Measurements from ENCODE around the gene NFKBIZ. TPM values are rescaled to one million over a fixed set of nuclear protein-coding genes. Genes with fewer than 3 reads are reported as not detected.

Gene NFKBIZ
- total RNA-seq, 4 donors from 2014 or later, result 49.8 to 103 (median 95.4) TPM

- TF ChIP-seq POLR2AphosphoS5 (IDR thresholded peaks at IDR 0.05) (no peak), POLR2A (IDR thresholded peaks at IDR 0.05; ENCODE audit: low read depth) (no peak), EP300 (IDR thresholded peaks at IDR 0.05) (no peak), CTCF (IDR thresholded peaks at IDR 0.05) (no peak)
- no peak for DNase-seq (ENCODE audit: extremely low spot score)
- 100% methylated on average over 5 of the region's 5 CpGs for WGBS
- Histone ChIP-seq H3K27ac (replicated peaks in 1 of 4) (no peak overlapping the region), H3K27me3 (no peaks in the 10 kb centered on the region), H3K36me3 (peaks cover 10 to 19% (median 16%) of the 10 kb centered on the region in 4 donors), H3K4me3 (no peak overlapping the region), H3K4me1 (peaks cover 15 to 22% (median 16%) of the 10 kb centered on the region in 4 donors), H3K9me3 (no peaks in the 10 kb centered on the region)
- intact Hi-C loops (cut with DNase I), result no loop called here
Measured at GRCh38 chr3:101823525-101823924, 25.8 kb upstream of the NFKBIZ start.

GRCh38 chr3:101824702-101825101 is 24.6 kb upstream of the NFKBIZ start:
- H3K27ac ChIP-seq (replicated peaks in 1 of 4), result peak overlapping the region in 3 of 4 donors; percentile 15 to 87 (median 31)
- no peak overlapping the region for H3K4me3 ChIP-seq
- no peaks in the 10 kb centered on the region for H3K27me3 ChIP-seq
- intact Hi-C loops (cut with DNase I), result no loop called here
- H3K4me1 ChIP-seq, result peaks cover 26 to 34% (median 28%) of the 10 kb centered on the region in 4 donors
- no peak for DNase-seq (ENCODE audit: extremely low spot score)
- peaks cover 10 to 19% (median 13%) of the 10 kb centered on the region in 4 donors for H3K36me3 ChIP-seq
- H3K9me3 ChIP-seq, result no peaks in the 10 kb centered on the region
- no peak for TF ChIP-seq CTCF (IDR thresholded peaks at IDR 0.05)
- TF ChIP-seq POLR2A (IDR thresholded peaks at IDR 0.05; ENCODE audit: low read depth), result no peak
- no peak for TF ChIP-seq POLR2AphosphoS5 (IDR thresholded peaks at IDR 0.05)
- no peak for TF ChIP-seq EP300 (IDR thresholded peaks at IDR 0.05)
- WGBS, result 95% methylated on average over 3 of the region's 3 CpGs

GRCh38 chr3:101825904-101826445 is 23.3 kb upstream of the NFKBIZ start:
- H3K27me3 ChIP-seq, result no peaks in the 10 kb centered on the region
- H3K9me3 ChIP-seq, result no peaks in the 10 kb centered on the region
- no peak for TF ChIP-seq POLR2A (IDR thresholded peaks at IDR 0.05; ENCODE audit: low read depth)
- TF ChIP-seq POLR2AphosphoS5 (IDR thresholded peaks at IDR 0.05), result no peak
- TF ChIP-seq EP300 (IDR thresholded peaks at IDR 0.05), result no peak
- no peak for TF ChIP-seq CTCF (IDR thresholded peaks at IDR 0.05)
- no peak overlapping the region for H3K4me3 ChIP-seq
- H3K27ac ChIP-seq (replicated peaks in 1 of 4), result peak overlapping the region; percentile 86 to 89 (median 86)
- peaks cover 28 to 42% (median 37%) of the 10 kb centered on the region in 4 donors for H3K4me1 ChIP-seq
- DNase-seq (ENCODE audit: extremely low spot score), result no peak
- peaks cover 10 to 15% (median 12%) of the 10 kb centered on the region in 4 donors for H3K36me3 ChIP-seq
- 72% methylated on average over 2 of the region's 2 CpGs for WGBS
- intact Hi-C loops (cut with DNase I), result no loop called here

GRCh38 chr3:101827211-101828174 is 21.8 kb upstream of the NFKBIZ start:
- WGBS, result 3% methylated on average over 29 of the region's 30 CpGs
- no peaks in the 10 kb centered on the region for H3K9me3 ChIP-seq
- TF ChIP-seq POLR2AphosphoS5 (IDR thresholded peaks at IDR 0.05), result peak; percentile 75 to 82
- no peak for TF ChIP-seq EP300 (IDR thresholded peaks at IDR 0.05)
- H3K36me3 ChIP-seq, result no peaks in the 10 kb centered on the region
- H3K27ac ChIP-seq (replicated peaks in 1 of 4), result peak overlapping the region; percentile 86 to 89 (median 86)
- H3K4me1 ChIP-seq, result peaks cover 28 to 45% (median 41%) of the 10 kb centered on the region in 4 donors
- H3K4me3 ChIP-seq, result peak overlapping the region; percentile 50 to 66 (median 60)
- DNase-seq (ENCODE audit: extremely low spot score), result peak; percentile 96
- intact Hi-C loops (cut with DNase I), result no loop called here
- H3K27me3 ChIP-seq, result no peaks in the 10 kb centered on the region

DNA sequence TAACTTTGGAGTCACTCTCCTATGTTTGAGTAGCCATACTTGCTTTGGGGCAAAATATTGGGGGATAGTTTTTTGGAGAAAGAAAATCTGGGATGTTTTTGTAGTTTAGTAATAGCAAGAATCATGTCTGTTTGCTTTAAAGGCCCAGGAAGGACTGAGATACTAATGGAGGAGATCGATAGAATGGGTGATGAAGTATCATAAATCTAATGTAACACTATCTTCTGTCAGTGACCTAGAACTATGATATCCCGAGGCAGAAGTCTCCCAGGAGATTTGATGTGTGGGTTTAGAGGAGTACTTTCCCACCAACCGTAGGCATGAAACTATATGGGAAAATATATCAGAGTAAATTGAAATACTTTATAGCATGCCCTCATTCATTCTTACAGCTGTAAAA is 21.0 kb upstream of the NFKBIZ start:
- H3K27ac ChIP-seq (replicated peaks in 1 of 4), result peak overlapping the region; percentile 86 to 89 (median 86)
- TF ChIP-seq CTCF (IDR thresholded peaks at IDR 0.05) (no peak), POLR2A (IDR thresholded peaks at IDR 0.05; ENCODE audit: low read depth) (no peak), POLR2AphosphoS5 (IDR thresholded peaks at IDR 0.05) (no peak), EP300 (IDR thresholded peaks at IDR 0.05) (no peak)
- H3K4me1 ChIP-seq, result peaks cover 28 to 45% (median 42%) of the 10 kb centered on the region in 4 donors
- H3K9me3 ChIP-seq, result no peaks in the 10 kb centered on the region
- H3K36me3 ChIP-seq, result no peaks in the 10 kb centered on the region
- intact Hi-C loops (cut with DNase I), result no loop called here
- peak overlapping the region; percentile 50 to 66 (median 60) for H3K4me3 ChIP-seq
- H3K27me3 ChIP-seq, result no peaks in the 10 kb centered on the region
- 9% methylated on average over 3 of the region's 3 CpGs for WGBS
- no peak for DNase-seq (ENCODE audit: extremely low spot score)
